ENCODE data around the gene ATG16L1. TPM values are rescaled to one million over a fixed set of nuclear protein-coding genes. Genes with fewer than 3 reads are reported as not detected.

The ATG16L1 gene
- total RNA-seq, 1 experiment from 2014 or later: 42.0 TPM

GRCh38 chr2:233331536-233331935, 80.1 kb downstream of the ATG16L1 start:
- Mint-ChIP-seq H3K27ac (no peak overlapping the region), H3K9me3 (no peaks in the 10 kb centered on the region; a peak in 1 of 5 replicates), H3K27me3 (ENCODE audit: low read depth) (peaks cover 100% of the 10 kb centered on the region), H3K4me3 (no peak overlapping the region), H3K36me3 (ENCODE audit: insufficient read depth in 1 of 3, low read depth in 3 of 3) (no peaks in the 10 kb centered on the region; a peak in 2 of 7 replicates), H3K4me1 (peaks cover 14 to 15% of the 10 kb centered on the region in 2 experiments)
- no peaks in the 10 kb centered on the region for H3K79me1 ChIP-seq (ENCODE audit: insufficient read depth, low read depth, low read length, poor library complexity, severe bottlenecking)
- H3K23ac ChIP-seq (ENCODE audit: insufficient read length, low read depth, low read length): no peak overlapping the region
- no peak overlapping the region for H3K18ac ChIP-seq (ENCODE audit: insufficient read length, low read depth, low read length)
- H3K27ac ChIP-seq (ENCODE audit: insufficient read length, low read depth, low read length): no peak overlapping the region
- no peak overlapping the region for H3K14ac ChIP-seq (ENCODE audit: insufficient read depth, low read length)
- H2BK5ac ChIP-seq (ENCODE audit: insufficient read length, low read length): no peak overlapping the region
- H3K79me2 ChIP-seq (ENCODE audit: insufficient read depth, low read length): no peaks in the 10 kb centered on the region
- no peak overlapping the region for H2BK120ac ChIP-seq (ENCODE audit: low read depth, low read length, poor library complexity, severe bottlenecking)
- H3K4me2 ChIP-seq (ENCODE audit: insufficient read depth, insufficient read length, low read length): no peak overlapping the region
- no peak overlapping the region for H3K56ac ChIP-seq (ENCODE audit: insufficient read length, low read depth, low read length)
- no peak overlapping the region for H2BK15ac ChIP-seq (ENCODE audit: low read depth, low read length)
- peaks cover 2% of the 10 kb centered on the region for H4K20me1 ChIP-seq (ENCODE audit: control insufficient read depth, insufficient read depth, insufficient read length)
- H2BK20ac ChIP-seq (ENCODE audit: low read depth, low read length, poor library complexity, severe bottlenecking): no peak overlapping the region
- no peak overlapping the region for H3K9ac ChIP-seq (ENCODE audit: extremely low read depth, insufficient read length, low read length)
- no peak overlapping the region for H4K8ac ChIP-seq (replicated peaks; ENCODE audit: insufficient read length, low read depth, low read length)
- no peak overlapping the region for H2AK5ac ChIP-seq (ENCODE audit: insufficient read length, low read length)
- no peak overlapping the region for H2BK12ac ChIP-seq (ENCODE audit: insufficient read length, low read depth, low read length)
- H3T11ph ChIP-seq (ENCODE audit: low read length): no peak overlapping the region
- peaks cover 2% of the 10 kb centered on the region; the same call in 1 of the 2 replicates for H3K4me1 ChIP-seq (ENCODE audit: insufficient read depth, low read length)
- no peak overlapping the region for H2AFZ ChIP-seq (ENCODE audit: low read length)
- no peaks in the 10 kb centered on the region for H3K9me3 ChIP-seq (ENCODE audit: control insufficient read depth, low read depth, low read length)
- TF ChIP-seq CTCF (conservative IDR thresholded peaks at IDR 0.05): no peak
- no peaks in the 10 kb centered on the region; the same call in 1 of the 2 replicates for H3K27me3 ChIP-seq (ENCODE audit: insufficient read depth, low read length)
- WGBS (ENCODE audit: extremely low coverage, insufficient read length, low lambda C conversion rate): no CpG with 5 or more reads among the region's 15 CpGs
- no peak overlapping the region for H4K5ac ChIP-seq (ENCODE audit: insufficient read length, low read depth, low read length)
- no peak overlapping the region for H4K91ac ChIP-seq (ENCODE audit: insufficient read length, low read depth, low read length)
- H3K23me2 ChIP-seq (ENCODE audit: insufficient read length, low read depth, low read length, poor library complexity, severe bottlenecking): no peaks in the 10 kb centered on the region
- no peak overlapping the region for H3K4ac ChIP-seq (ENCODE audit: low read depth, low read length)
- no peak for DNase-seq

All from H9 (cell line).